ENCODE measurements around the gene CISD1.

GRCh38 chr10:58219875-58220274 lies 49.1 kb upstream of the CISD1 start:
- TF ChIP-seq EP300 (IDR thresholded peaks at IDR 0.05) (no peak), POLR2A (IDR thresholded peaks at IDR 0.05) (no peak)
- TF ChIP-seq, protein P1, sequence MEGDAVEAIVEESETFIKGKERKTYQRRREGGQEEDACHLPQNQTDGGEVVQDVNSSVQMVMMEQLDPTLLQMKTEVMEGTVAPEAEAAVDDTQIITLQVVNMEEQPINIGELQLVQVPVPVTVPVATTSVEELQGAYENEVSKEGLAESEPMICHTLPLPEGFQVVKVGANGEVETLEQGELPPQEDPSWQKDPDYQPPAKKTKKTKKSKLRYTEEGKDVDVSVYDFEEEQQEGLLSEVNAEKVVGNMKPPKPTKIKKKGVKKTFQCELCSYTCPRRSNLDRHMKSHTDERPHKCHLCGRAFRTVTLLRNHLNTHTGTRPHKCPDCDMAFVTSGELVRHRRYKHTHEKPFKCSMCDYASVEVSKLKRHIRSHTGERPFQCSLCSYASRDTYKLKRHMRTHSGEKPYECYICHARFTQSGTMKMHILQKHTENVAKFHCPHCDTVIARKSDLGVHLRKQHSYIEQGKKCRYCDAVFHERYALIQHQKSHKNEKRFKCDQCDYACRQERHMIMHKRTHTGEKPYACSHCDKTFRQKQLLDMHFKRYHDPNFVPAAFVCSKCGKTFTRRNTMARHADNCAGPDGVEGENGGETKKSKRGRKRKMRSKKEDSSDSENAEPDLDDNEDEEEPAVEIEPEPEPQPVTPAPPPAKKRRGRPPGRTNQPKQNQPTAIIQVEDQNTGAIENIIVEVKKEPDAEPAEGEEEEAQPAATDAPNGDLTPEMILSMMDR (IDR thresholded peaks at IDR 0.05): no peak
